ENCODE measurements around the gene PRKCA. TPM values are rescaled to one million over a fixed set of nuclear protein-coding genes. Genes with fewer than 3 reads are reported as not detected.
A peak's percentile ranks its signal among the peaks of the same experiment; 100 is the strongest.

The PRKCA gene
- total and polyA plus RNA-seq, 2 of the 13 experiments (the other 11 are each of a cell fraction or from before 2014, with no cell fraction given) = 18.5 to 21.5 TPM

DNA sequence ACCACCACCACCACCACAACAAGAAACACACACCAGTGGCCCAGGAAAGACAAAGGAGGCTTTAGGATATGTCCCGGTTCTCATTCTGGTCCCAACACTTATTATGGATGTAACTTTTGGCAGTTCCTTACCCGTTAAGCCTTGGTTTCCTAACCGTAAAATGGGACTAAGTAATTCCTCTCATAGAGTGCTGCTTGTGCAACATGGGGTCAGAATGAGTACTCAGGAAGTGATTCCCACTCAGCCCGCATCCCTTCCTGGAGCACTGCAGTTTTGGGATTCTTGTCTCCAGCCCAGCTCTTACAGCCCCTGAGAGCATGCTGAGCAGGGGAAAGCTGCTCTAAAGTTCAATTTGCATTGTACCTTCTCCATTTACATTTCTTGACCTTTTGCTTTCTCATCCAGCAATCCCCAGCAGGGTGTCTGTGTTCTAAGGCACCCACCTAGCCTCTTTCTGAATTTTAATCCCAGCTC is 262.6 kb downstream of the PRKCA start (continued):
- TF ChIP-seq MZF1 (CRISPR knock-in tag; IDR thresholded peaks at IDR 0.05; ENCODE audit: borderline replicate concordance) = no peak
- TF ChIP-seq, protein P1, sequence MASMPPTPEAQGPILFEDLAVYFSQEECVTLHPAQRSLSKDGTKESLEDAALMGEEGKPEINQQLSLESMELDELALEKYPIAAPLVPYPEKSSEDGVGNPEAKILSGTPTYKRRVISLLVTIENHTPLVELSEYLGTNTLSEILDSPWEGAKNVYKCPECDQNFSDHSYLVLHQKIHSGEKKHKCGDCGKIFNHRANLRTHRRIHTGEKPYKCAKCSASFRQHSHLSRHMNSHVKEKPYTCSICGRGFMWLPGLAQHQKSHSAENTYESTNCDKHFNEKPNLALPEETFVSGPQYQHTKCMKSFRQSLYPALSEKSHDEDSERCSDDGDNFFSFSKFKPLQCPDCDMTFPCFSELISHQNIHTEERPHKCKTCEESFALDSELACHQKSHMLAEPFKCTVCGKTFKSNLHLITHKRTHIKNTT (CRISPR knock-in tag; IDR thresholded peaks at IDR 0.05) = no peak
- TF ChIP-seq KLF15 (CRISPR knock-in tag; IDR thresholded peaks at IDR 0.05; ENCODE audit: borderline replicate concordance) = no peak
- TF ChIP-seq, protein P2, sequence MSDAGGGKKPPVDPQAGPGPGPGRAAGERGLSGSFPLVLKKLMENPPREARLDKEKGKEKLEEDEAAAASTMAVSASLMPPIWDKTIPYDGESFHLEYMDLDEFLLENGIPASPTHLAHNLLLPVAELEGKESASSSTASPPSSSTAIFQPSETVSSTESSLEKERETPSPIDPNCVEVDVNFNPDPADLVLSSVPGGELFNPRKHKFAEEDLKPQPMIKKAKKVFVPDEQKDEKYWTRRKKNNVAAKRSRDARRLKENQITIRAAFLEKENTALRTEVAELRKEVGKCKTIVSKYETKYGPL (CRISPR knock-in tag; IDR thresholded peaks at IDR 0.05) = no peak
- peak; percentile 54; the same call in 1 of the 2 replicates for TF ChIP-seq ZNF629 (CRISPR knock-in tag; conservative IDR thresholded peaks at IDR 0.05)
- TF ChIP-seq, protein P3, sequence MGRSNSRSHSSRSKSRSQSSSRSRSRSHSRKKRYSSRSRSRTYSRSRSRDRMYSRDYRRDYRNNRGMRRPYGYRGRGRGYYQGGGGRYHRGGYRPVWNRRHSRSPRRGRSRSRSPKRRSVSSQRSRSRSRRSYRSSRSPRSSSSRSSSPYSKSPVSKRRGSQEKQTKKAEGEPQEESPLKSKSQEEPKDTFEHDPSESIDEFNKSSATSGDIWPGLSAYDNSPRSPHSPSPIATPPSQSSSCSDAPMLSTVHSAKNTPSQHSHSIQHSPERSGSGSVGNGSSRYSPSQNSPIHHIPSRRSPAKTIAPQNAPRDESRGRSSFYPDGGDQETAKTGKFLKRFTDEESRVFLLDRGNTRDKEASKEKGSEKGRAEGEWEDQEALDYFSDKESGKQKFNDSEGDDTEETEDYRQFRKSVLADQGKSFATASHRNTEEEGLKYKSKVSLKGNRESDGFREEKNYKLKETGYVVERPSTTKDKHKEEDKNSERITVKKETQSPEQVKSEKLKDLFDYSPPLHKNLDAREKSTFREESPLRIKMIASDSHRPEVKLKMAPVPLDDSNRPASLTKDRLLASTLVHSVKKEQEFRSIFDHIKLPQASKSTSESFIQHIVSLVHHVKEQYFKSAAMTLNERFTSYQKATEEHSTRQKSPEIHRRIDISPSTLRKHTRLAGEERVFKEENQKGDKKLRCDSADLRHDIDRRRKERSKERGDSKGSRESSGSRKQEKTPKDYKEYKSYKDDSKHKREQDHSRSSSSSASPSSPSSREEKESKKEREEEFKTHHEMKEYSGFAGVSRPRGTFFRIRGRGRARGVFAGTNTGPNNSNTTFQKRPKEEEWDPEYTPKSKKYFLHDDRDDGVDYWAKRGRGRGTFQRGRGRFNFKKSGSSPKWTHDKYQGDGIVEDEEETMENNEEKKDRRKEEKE (IDR thresholded peaks at IDR 0.05) = no peak
- TF ChIP-seq MXI1 (IDR thresholded peaks at IDR 0.05; ENCODE audit: borderline replicate concordance, low read depth, low read length) = no peak
- no peak for TF ChIP-seq KDM3A (CRISPR knock-in tag; IDR thresholded peaks at IDR 0.05; ENCODE audit: low read depth)
- 0 out of 2 replicates have a peak, but pooled peaks have one; percentile 19 for TF ChIP-seq ZMYM2 (CRISPR knock-in tag; IDR thresholded peaks at IDR 0.05)
- peak; percentile 98 for TF ChIP-seq ZNF263 (CRISPR knock-in tag; IDR thresholded peaks at IDR 0.05)
- TF ChIP-seq TOPORS (CRISPR knock-in tag; IDR thresholded peaks at IDR 0.05) = no peak
- TF ChIP-seq CEBPG (CRISPR knock-in tag; IDR thresholded peaks at IDR 0.05) = peak; percentile 58
- peak; percentile 18; the same call in 1 of the 2 replicates for TF ChIP-seq ZMYM3 (CRISPR knock-in tag; IDR thresholded peaks at IDR 0.05)
- TF ChIP-seq GABPA (IDR thresholded peaks at IDR 0.05; ENCODE audit: low read depth, low read length) = peak; percentile 58
- peak; percentile 84 for TF ChIP-seq GABPA (CRISPR knock-in tag; IDR thresholded peaks at IDR 0.05; ENCODE audit: low read depth)
- no peak for TF ChIP-seq ZKSCAN8 (CRISPR knock-in tag; IDR thresholded peaks at IDR 0.05; ENCODE audit: borderline replicate concordance)
- TF ChIP-seq U2AF2 (IDR thresholded peaks at IDR 0.05; ENCODE audit: low read depth, low read length) = no peak
- TF ChIP-seq, protein P4, sequence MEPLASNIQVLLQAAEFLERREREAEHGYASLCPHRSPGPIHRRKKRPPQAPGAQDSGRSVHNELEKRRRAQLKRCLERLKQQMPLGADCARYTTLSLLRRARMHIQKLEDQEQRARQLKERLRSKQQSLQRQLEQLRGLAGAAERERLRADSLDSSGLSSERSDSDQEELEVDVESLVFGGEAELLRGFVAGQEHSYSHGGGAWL (CRISPR knock-in tag; IDR thresholded peaks at IDR 0.05) = no peak
- TF ChIP-seq ZNF720 (CRISPR knock-in tag; IDR thresholded peaks at IDR 0.05) = no peak
- TF ChIP-seq, protein P5, sequence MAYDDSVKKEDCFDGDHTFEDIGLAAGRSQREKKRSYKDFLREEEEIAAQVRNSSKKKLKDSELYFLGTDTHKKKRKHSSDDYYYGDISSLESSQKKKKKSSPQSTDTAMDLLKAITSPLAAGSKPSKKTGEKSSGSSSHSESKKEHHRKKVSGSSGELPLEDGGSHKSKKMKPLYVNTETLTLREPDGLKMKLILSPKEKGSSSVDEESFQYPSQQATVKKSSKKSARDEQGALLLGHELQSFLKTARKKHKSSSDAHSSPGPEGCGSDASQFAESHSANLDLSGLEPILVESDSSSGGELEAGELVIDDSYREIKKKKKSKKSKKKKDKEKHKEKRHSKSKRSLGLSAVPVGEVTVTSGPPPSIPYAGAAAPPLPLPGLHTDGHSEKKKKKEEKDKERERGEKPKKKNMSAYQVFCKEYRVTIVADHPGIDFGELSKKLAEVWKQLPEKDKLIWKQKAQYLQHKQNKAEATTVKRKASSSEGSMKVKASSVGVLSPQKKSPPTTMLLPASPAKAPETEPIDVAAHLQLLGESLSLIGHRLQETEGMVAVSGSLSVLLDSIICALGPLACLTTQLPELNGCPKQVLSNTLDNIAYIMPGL (CRISPR knock-in tag; IDR thresholded peaks at IDR 0.05; ENCODE audit: borderline replicate concordance in 1 of 2, low read depth in 1 of 2) = no peak
- no peak for TF ChIP-seq MATR3 (CRISPR knock-in tag; IDR thresholded peaks at IDR 0.05)
- TF ChIP-seq POLR2AphosphoS2 (IDR thresholded peaks at IDR 0.05; ENCODE audit: low read depth, low read length) = no peak
- TF ChIP-seq EP300 (IDR thresholded peaks at IDR 0.05; ENCODE audit: low read depth in 2 of 2, low read length in 2 of 2) = no peak
- TF ChIP-seq EP300 (CRISPR knock-in tag; IDR thresholded peaks at IDR 0.05; ENCODE audit: borderline replicate concordance) = no peak
- TF ChIP-seq ZNF878 (CRISPR knock-in tag; IDR thresholded peaks at IDR 0.05) = no peak
- TF ChIP-seq ZNF709 (CRISPR knock-in tag; IDR thresholded peaks at IDR 0.05) = no peak

Data from HepG2 (cell line).